DND-41 (cell line): ENCODE measurements around the gene VSTM2A.

Experiments
- EZH2 ChIP-seq: IDR thresholded peaks from 3 replicates; pipeline ENCODE4 v1.6.1; 2012; ENCODE audit warnings: borderline replicate concordance, low read depth, mild to moderate bottlenecking, moderate library complexity, low read length, inconsistent platforms; ENCODE audit not compliant: severe bottlenecking
- TF ChIP-seq, protein P1 (sequence below): IDR thresholded peaks from 2 replicates; pipeline ENCODE4 v1.5.1; 2012; ENCODE audit warnings: borderline replicate concordance, low read length, moderate library complexity, mild to moderate bottlenecking; ENCODE audit not compliant: poor library complexity, severe bottlenecking; ENCODE audit errors: extremely low read depth

DNA sequence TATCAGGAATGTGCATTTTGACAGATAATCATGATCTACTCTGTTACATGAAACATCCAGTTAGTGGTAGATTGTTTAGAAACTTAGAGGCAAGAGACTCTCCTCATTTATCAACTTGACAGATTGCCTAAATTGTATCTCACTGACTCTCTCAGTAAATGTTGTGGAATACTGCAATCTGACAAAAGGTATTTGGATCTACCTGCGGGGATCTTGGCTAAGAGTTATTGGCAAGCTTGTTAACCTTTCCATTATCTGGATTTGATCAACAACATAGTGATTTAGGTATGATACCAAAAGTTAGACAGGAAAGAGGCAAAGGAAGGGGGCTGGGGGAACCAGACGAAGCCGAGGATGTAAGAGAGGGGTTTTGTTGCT is 2.0 kb downstream of the VSTM2A start:
- TF ChIP-seq, protein P1, sequence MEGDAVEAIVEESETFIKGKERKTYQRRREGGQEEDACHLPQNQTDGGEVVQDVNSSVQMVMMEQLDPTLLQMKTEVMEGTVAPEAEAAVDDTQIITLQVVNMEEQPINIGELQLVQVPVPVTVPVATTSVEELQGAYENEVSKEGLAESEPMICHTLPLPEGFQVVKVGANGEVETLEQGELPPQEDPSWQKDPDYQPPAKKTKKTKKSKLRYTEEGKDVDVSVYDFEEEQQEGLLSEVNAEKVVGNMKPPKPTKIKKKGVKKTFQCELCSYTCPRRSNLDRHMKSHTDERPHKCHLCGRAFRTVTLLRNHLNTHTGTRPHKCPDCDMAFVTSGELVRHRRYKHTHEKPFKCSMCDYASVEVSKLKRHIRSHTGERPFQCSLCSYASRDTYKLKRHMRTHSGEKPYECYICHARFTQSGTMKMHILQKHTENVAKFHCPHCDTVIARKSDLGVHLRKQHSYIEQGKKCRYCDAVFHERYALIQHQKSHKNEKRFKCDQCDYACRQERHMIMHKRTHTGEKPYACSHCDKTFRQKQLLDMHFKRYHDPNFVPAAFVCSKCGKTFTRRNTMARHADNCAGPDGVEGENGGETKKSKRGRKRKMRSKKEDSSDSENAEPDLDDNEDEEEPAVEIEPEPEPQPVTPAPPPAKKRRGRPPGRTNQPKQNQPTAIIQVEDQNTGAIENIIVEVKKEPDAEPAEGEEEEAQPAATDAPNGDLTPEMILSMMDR = no peak
- no peak for TF ChIP-seq EZH2
